ENCODE results near the gene TRIM62.

GRCh38 chr1:33225586-33225985, 43.7 kb upstream of the TRIM62 start:
- TF ChIP-seq EZH2phosphoT487 (IDR thresholded peaks at IDR 0.05; ENCODE audit: low read depth, severe bottlenecking, unreplicated experiment): no peak
- no peak for TF ChIP-seq CTCF (IDR thresholded peaks at IDR 0.05; ENCODE audit: poor library complexity)
- TF ChIP-seq EZH2 (IDR thresholded peaks at IDR 0.05; ENCODE audit: borderline replicate concordance): no peak

Measured in hepatocyte (in vitro differentiated cells).